ENCODE data around the gene KCTD14.
"Not testable (repeated sequence)": the region's sequence is repeated elsewhere in the genome, so short reads cannot be mapped to it uniquely, and the experiment has no call there.

DNA sequence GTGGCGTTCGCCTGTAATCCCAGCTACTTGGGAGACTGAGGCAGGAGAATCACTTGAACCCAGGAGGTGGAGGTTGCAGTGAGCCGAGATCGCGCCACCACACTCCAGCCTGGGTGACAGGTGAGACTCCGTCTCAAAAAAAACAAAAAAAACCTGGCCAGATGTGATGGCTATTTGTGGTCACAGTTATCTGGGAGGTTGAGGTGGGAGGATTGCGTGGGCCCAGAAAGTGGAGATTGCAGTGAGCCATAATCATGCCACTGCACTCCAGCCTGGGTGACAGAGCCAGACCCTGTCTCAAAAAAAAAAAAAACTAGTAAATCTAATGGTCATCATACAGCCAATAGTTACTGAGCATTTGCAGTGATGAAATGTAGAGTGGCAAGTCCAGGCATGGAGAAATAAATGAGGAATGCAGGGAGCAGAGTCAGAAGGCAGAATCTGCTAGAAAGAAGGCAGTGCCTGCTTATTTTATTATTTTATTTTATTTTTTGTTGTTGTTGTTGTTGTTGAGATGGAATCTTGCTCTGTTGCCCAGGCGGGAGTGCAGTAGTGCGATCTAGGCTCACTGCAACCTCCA, 36.8 kb upstream of the KCTD14 start:
- TF ChIP-seq, protein P1, sequence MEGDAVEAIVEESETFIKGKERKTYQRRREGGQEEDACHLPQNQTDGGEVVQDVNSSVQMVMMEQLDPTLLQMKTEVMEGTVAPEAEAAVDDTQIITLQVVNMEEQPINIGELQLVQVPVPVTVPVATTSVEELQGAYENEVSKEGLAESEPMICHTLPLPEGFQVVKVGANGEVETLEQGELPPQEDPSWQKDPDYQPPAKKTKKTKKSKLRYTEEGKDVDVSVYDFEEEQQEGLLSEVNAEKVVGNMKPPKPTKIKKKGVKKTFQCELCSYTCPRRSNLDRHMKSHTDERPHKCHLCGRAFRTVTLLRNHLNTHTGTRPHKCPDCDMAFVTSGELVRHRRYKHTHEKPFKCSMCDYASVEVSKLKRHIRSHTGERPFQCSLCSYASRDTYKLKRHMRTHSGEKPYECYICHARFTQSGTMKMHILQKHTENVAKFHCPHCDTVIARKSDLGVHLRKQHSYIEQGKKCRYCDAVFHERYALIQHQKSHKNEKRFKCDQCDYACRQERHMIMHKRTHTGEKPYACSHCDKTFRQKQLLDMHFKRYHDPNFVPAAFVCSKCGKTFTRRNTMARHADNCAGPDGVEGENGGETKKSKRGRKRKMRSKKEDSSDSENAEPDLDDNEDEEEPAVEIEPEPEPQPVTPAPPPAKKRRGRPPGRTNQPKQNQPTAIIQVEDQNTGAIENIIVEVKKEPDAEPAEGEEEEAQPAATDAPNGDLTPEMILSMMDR (IDR thresholded peaks at IDR 0.05; ENCODE audit: low read depth, low read length, missing input control) = not testable (repeated sequence)
- not testable (repeated sequence) for TF ChIP-seq JUND (IDR thresholded peaks at IDR 0.05); GABPA (IDR thresholded peaks at IDR 0.05 in 1 of 2, conservative IDR thresholded peaks at IDR 0.05 in 1 of 2); TAF1 (conservative IDR thresholded peaks at IDR 0.05); EGR1 (IDR thresholded peaks at IDR 0.05; ENCODE audit: low read depth in 2 of 2); FOXA2 (IDR thresholded peaks at IDR 0.05); RAD21 (IDR thresholded peaks at IDR 0.05); SP1 (IDR thresholded peaks at IDR 0.05)
- TF ChIP-seq, protein P2, sequence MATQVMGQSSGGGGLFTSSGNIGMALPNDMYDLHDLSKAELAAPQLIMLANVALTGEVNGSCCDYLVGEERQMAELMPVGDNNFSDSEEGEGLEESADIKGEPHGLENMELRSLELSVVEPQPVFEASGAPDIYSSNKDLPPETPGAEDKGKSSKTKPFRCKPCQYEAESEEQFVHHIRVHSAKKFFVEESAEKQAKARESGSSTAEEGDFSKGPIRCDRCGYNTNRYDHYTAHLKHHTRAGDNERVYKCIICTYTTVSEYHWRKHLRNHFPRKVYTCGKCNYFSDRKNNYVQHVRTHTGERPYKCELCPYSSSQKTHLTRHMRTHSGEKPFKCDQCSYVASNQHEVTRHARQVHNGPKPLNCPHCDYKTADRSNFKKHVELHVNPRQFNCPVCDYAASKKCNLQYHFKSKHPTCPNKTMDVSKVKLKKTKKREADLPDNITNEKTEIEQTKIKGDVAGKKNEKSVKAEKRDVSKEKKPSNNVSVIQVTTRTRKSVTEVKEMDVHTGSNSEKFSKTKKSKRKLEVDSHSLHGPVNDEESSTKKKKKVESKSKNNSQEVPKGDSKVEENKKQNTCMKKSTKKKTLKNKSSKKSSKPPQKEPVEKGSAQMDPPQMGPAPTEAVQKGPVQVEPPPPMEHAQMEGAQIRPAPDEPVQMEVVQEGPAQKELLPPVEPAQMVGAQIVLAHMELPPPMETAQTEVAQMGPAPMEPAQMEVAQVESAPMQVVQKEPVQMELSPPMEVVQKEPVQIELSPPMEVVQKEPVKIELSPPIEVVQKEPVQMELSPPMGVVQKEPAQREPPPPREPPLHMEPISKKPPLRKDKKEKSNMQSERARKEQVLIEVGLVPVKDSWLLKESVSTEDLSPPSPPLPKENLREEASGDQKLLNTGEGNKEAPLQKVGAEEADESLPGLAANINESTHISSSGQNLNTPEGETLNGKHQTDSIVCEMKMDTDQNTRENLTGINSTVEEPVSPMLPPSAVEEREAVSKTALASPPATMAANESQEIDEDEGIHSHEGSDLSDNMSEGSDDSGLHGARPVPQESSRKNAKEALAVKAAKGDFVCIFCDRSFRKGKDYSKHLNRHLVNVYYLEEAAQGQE (IDR thresholded peaks at IDR 0.05) = not testable (repeated sequence)
- TF ChIP-seq, protein P3, sequence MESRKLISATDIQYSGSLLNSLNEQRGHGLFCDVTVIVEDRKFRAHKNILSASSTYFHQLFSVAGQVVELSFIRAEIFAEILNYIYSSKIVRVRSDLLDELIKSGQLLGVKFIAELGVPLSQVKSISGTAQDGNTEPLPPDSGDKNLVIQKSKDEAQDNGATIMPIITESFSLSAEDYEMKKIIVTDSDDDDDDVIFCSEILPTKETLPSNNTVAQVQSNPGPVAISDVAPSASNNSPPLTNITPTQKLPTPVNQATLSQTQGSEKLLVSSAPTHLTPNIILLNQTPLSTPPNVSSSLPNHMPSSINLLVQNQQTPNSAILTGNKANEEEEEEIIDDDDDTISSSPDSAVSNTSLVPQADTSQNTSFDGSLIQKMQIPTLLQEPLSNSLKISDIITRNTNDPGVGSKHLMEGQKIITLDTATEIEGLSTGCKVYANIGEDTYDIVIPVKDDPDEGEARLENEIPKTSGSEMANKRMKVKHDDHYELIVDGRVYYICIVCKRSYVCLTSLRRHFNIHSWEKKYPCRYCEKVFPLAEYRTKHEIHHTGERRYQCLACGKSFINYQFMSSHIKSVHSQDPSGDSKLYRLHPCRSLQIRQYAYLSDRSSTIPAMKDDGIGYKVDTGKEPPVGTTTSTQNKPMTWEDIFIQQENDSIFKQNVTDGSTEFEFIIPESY (IDR thresholded peaks at IDR 0.05) = not testable (repeated sequence)

Measured in liver (tissue), 3 donors.